NCI-H2196 treated with DMSO at 0.1 percent for 48 hours (cell line): Measurements from ENCODE around the gene VWA2.

Experiments
- DNase-seq: peaks from one replicate; lab custom pipeline; 2025; ENCODE audit not compliant: unreplicated experiment; lab: John Stamatoyannopoulos, UW

Gene VWA2

GRCh38 chr10:114337510-114338462 lies 98.7 kb downstream of the VWA2 start:
- no peak for DNase-seq

GRCh38 chr10:114340816-114341215 lies 101.8 kb downstream of the VWA2 start:
- DNase-seq = no peak
